Activated CD8-positive, alpha-beta memory T cell treated with anti-CD3 and anti-CD28 coated beads for 48 hours (primary cell): ENCODE measurements around the gene PSTPIP1.

ENCODE experiments used
- DNase-seq, 3 experiments: peaks; one replicate each; pipeline ENCODE4 v3.0.0-alpha.2; 2020; ENCODE audit warnings: low read depth in 2 of 3, low spot score in 2 of 3

PSTPIP1 gene

GRCh38 chr15:76998663-76999285, 3.8 kb downstream of the PSTPIP1 start:
- DNase-seq, result no peak

GRCh38 chr15:76999996-77000395, 5.1 kb downstream of the PSTPIP1 start:
- DNase-seq, result no peak

GRCh38 chr15:77001351-77001750, 6.4 kb downstream of the PSTPIP1 start:
- DNase-seq, result no peak

GRCh38 chr15:77001966-77002365, 7.0 kb downstream of the PSTPIP1 start:
- DNase-seq, result no peak

- DNase-seq, result no peak
Measured at GRCh38 chr15:77002436-77002835, 7.5 kb downstream of the PSTPIP1 start.

GRCh38 chr15:77002954-77003912, 8.3 kb downstream of the PSTPIP1 start:
- no peak for DNase-seq

GRCh38 chr15:77004189-77004588, 9.3 kb downstream of the PSTPIP1 start:
- DNase-seq, result no peak

GRCh38 chr15:77009176-77009575, 14.2 kb downstream of the PSTPIP1 start:
- DNase-seq, result no peak

- DNase-seq, result no peak
Measured at GRCh38 chr15:77009646-77010311, 14.9 kb downstream of the PSTPIP1 start.

- DNase-seq, result no peak
Measured at GRCh38 chr15:77010312-77010686, 15.4 kb downstream of the PSTPIP1 start.

GRCh38 chr15:77010857-77011256, 15.9 kb downstream of the PSTPIP1 start:
- no peak for DNase-seq

- DNase-seq, result no peak
Measured at GRCh38 chr15:77012117-77012712, 17.3 kb downstream of the PSTPIP1 start.

GRCh38 chr15:77012868-77013267, 17.9 kb downstream of the PSTPIP1 start:
- no peak for DNase-seq

- DNase-seq, result peak in 2 of 3 experiments; percentile 71 to 78
Measured at GRCh38 chr15:77013776-77014131, 18.8 kb downstream of the PSTPIP1 start.

GRCh38 chr15:77014132-77015081, 19.5 kb downstream of the PSTPIP1 start:
- no peak for DNase-seq

GRCh38 chr15:77015646-77016320, 20.9 kb downstream of the PSTPIP1 start:
- no peak for DNase-seq

- DNase-seq, result no peak
Measured at GRCh38 chr15:77016321-77016695, 21.4 kb downstream of the PSTPIP1 start.

GRCh38 chr15:77017091-77017660, 22.2 kb downstream of the PSTPIP1 start:
- no peak for DNase-seq
